Esophagus squamous epithelium (tissue), 4 donors: ENCODE measurements around the gene LAMTOR4.

Experiments
- CTCF ChIP-seq, 6 experiments: fragments of 450-650 bp in 4 of 6; fragments of 200-600 bp in 2 of 6; sonication (generic) in 2 of 6; IDR thresholded peaks; one replicate each; pipeline ENCODE4 v1.5.1; 2016 to 2019; ENCODE audit warnings: antibody characterized with exemption in 6 of 6, mild to moderate bottlenecking in 4 of 6, moderate library complexity in 4 of 6
- POLR2A ChIP-seq, 4 donors: fragments of 450-650 bp; IDR thresholded peaks; one replicate each; pipeline ENCODE4 v1.6.1; 2017; ENCODE audit warnings: antibody characterized with exemption in 4 of 4, mild to moderate bottlenecking in 4 of 4, moderate library complexity in 3 of 4

GRCh38 chr7:100160067-100160466 is 11.3 kb downstream of the LAMTOR4 start:
- TF ChIP-seq CTCF (IDR thresholded peaks at IDR 0.05) (no peak), POLR2A (IDR thresholded peaks at IDR 0.05) (no peak)
